ENCODE measurements around the gene CCDC172.

Gene CCDC172

GRCh38 chr10:116417821-116418220 lies 93.6 kb downstream of the CCDC172 start:
- Histone ChIP-seq H4K20me1 (ENCODE audit: insufficient read depth, low read length) (no peaks in the 10 kb centered on the region), H3K9ac (ENCODE audit: low read depth, low read length) (no peak overlapping the region), H2AFZ (ENCODE audit: low read depth, low read length) (no peak overlapping the region), H3K4me3 (ENCODE audit: low read depth in 1 of 2, low read length in 2 of 2) (no peak overlapping the region), H3K27ac (ENCODE audit: low read length) (no peak overlapping the region), H3K36me3 (ENCODE audit: insufficient read depth, low read length) (no peaks in the 10 kb centered on the region), H3K4me1 (ENCODE audit: insufficient read depth, low read length) (no peaks in the 10 kb centered on the region), H3K4me2 (ENCODE audit: insufficient read depth, low read length) (no peak overlapping the region), H3K9me3 (ENCODE audit: insufficient read depth, low read length, severe bottlenecking) (no peaks in the 10 kb centered on the region), H3K79me2 (ENCODE audit: insufficient read depth, low read length) (no peaks in the 10 kb centered on the region), H3K27me3 (ENCODE audit: insufficient read depth, low read length, poor library complexity) (no peaks in the 10 kb centered on the region)
- no peak for ATAC-seq (ENCODE audit: insufficient read depth, low read depth)
- no peak for DNase-seq
- TF ChIP-seq CTCF (IDR thresholded peaks at IDR 0.05; ENCODE audit: borderline replicate concordance, extremely low read depth, low read length, poor library complexity, severe bottlenecking) = no peak
- TF ChIP-seq EZH2 (IDR thresholded peaks at IDR 0.05; ENCODE audit: borderline replicate concordance, low read depth, low read length, severe bottlenecking) = no peak

GRCh38 chr10:116418389-116418788 lies 94.1 kb downstream of the CCDC172 start:
- ATAC-seq (ENCODE audit: insufficient read depth, low read depth) (no peak), DNase-seq (no peak)
- H3K9me3 ChIP-seq (ENCODE audit: insufficient read depth, low read length, severe bottlenecking) = no peaks in the 10 kb centered on the region
- H4K20me1 ChIP-seq (ENCODE audit: insufficient read depth, low read length) = no peaks in the 10 kb centered on the region
- H3K4me1 ChIP-seq (ENCODE audit: insufficient read depth, low read length) = no peaks in the 10 kb centered on the region
- H3K4me2 ChIP-seq (ENCODE audit: insufficient read depth, low read length) = no peak overlapping the region
- no peak for TF ChIP-seq CTCF (IDR thresholded peaks at IDR 0.05; ENCODE audit: borderline replicate concordance, extremely low read depth, low read length, poor library complexity, severe bottlenecking)
- TF ChIP-seq EZH2 (IDR thresholded peaks at IDR 0.05; ENCODE audit: borderline replicate concordance, low read depth, low read length, severe bottlenecking) = no peak
- H3K36me3 ChIP-seq (ENCODE audit: insufficient read depth, low read length) = no peaks in the 10 kb centered on the region
- H3K27ac ChIP-seq (ENCODE audit: low read length) = no peak overlapping the region
- no peaks in the 10 kb centered on the region for H3K79me2 ChIP-seq (ENCODE audit: insufficient read depth, low read length)
- H3K9ac ChIP-seq (ENCODE audit: low read depth, low read length) = no peak overlapping the region
- H3K27me3 ChIP-seq (ENCODE audit: insufficient read depth, low read length, poor library complexity) = no peaks in the 10 kb centered on the region
- no peak overlapping the region for H3K4me3 ChIP-seq (ENCODE audit: low read depth in 1 of 2, low read length in 2 of 2)
- no peak overlapping the region for H2AFZ ChIP-seq (ENCODE audit: low read depth, low read length)

GRCh38 chr10:116421815-116422214 lies 97.6 kb downstream of the CCDC172 start:
- no peak overlapping the region for H3K9ac ChIP-seq (ENCODE audit: low read depth, low read length)
- no peaks in the 10 kb centered on the region for H3K36me3 ChIP-seq (ENCODE audit: insufficient read depth, low read length)
- ATAC-seq (ENCODE audit: insufficient read depth, low read depth) (no peak), DNase-seq (no peak)
- no peak overlapping the region for H3K4me2 ChIP-seq (ENCODE audit: insufficient read depth, low read length)
- no peaks in the 10 kb centered on the region for H3K9me3 ChIP-seq (ENCODE audit: insufficient read depth, low read length, severe bottlenecking)
- no peak overlapping the region for H3K27ac ChIP-seq (ENCODE audit: low read length)
- no peak overlapping the region for H2AFZ ChIP-seq (ENCODE audit: low read depth, low read length)
- no peak overlapping the region for H3K4me3 ChIP-seq (ENCODE audit: low read depth in 1 of 2, low read length in 2 of 2)
- H3K79me2 ChIP-seq (ENCODE audit: insufficient read depth, low read length) = no peaks in the 10 kb centered on the region
- TF ChIP-seq EZH2 (IDR thresholded peaks at IDR 0.05; ENCODE audit: borderline replicate concordance, low read depth, low read length, severe bottlenecking) = no peak
- no peak for TF ChIP-seq CTCF (IDR thresholded peaks at IDR 0.05; ENCODE audit: borderline replicate concordance, extremely low read depth, low read length, poor library complexity, severe bottlenecking)
- no peaks in the 10 kb centered on the region for H4K20me1 ChIP-seq (ENCODE audit: insufficient read depth, low read length)
- H3K27me3 ChIP-seq (ENCODE audit: insufficient read depth, low read length, poor library complexity) = no peaks in the 10 kb centered on the region
- no peaks in the 10 kb centered on the region for H3K4me1 ChIP-seq (ENCODE audit: insufficient read depth, low read length)

GRCh38 chr10:116427671-116428070 lies 103.4 kb downstream of the CCDC172 start, which contains the start of gene PNLIPRP3:
TSS of gene PNLIPRP3 (plus strand) at chr10:116427847. CDS start at chr10:116428013, 166 bp downstream.
- Histone ChIP-seq H3K27me3 (ENCODE audit: insufficient read depth, low read length, poor library complexity) (no peaks in the 10 kb centered on the region), H3K9ac (ENCODE audit: low read depth, low read length) (no peak within 1 kb of the TSS), H3K4me3 (ENCODE audit: low read depth in 1 of 2, low read length in 2 of 2) (no peak within 1 kb of the TSS), H4K20me1 (ENCODE audit: insufficient read depth, low read length) (no peaks in the 10 kb centered on the region), H3K9me3 (ENCODE audit: insufficient read depth, low read length, severe bottlenecking) (no peaks in the 10 kb centered on the region), H3K36me3 (ENCODE audit: insufficient read depth, low read length) (no peaks in the 10 kb centered on the region), H3K27ac (ENCODE audit: low read length) (no peak within 1 kb of the TSS), H3K4me2 (ENCODE audit: insufficient read depth, low read length) (no peak within 1 kb of the TSS), H3K79me2 (ENCODE audit: insufficient read depth, low read length) (no peaks in the 10 kb centered on the region), H2AFZ (ENCODE audit: low read depth, low read length) (no peak within 1 kb of the TSS), H3K4me1 (ENCODE audit: insufficient read depth, low read length) (no peaks in the 10 kb centered on the region)
- DNase-seq = no peak
- ATAC-seq (ENCODE audit: insufficient read depth, low read depth) = no peak
- TF ChIP-seq CTCF (IDR thresholded peaks at IDR 0.05; ENCODE audit: borderline replicate concordance, extremely low read depth, low read length, poor library complexity, severe bottlenecking) = no peak
- TF ChIP-seq EZH2 (IDR thresholded peaks at IDR 0.05; ENCODE audit: borderline replicate concordance, low read depth, low read length, severe bottlenecking) = no peak

Data from DND-41 (cell line).